Hepatocyte (in vitro differentiated cells): ENCODE results near the gene TRIM14.

Source experiments
- CTCF ChIP-seq: fragments of 200-600 bp; sonication (generic); IDR thresholded peaks from 2 replicates; pipeline ENCODE4 v1.5.1; 2016; ENCODE audit warnings: antibody characterized with exemption, mild to moderate bottlenecking; ENCODE audit not compliant: poor library complexity
- EZH2 ChIP-seq: fragments of 200-600 bp; sonication (generic); IDR thresholded peaks from 2 replicates; pipeline ENCODE4 v1.6.1; 2016; ENCODE audit warnings: antibody characterized with exemption, mild to moderate bottlenecking, borderline replicate concordance
- EZH2phosphoT487 ChIP-seq: fragments of 200-600 bp; sonication (generic); IDR thresholded peaks from one replicate; pipeline ENCODE4 v1.6.1; 2018; ENCODE audit warnings: antibody characterized with exemption, mild to moderate bottlenecking, low read depth, moderate library complexity; ENCODE audit not compliant: unreplicated experiment, severe bottlenecking

- TF ChIP-seq EZH2phosphoT487 (no peak), CTCF (no peak), EZH2 (no peak)
These were observed 5.8 kb upstream of the TRIM14 start for GRCh38 chr9:98124637-98125426.
